ENCODE measurements around the gene FAM136A. TPM values are rescaled to one million over a fixed set of nuclear protein-coding genes. Genes with fewer than 3 reads are reported as not detected.

FAM136A gene
- polyA plus RNA-seq, 1 experiment, result 22.9 TPM

GRCh38 chr2:70328921-70329561 is 27.2 kb upstream of the FAM136A start:
- TF ChIP-seq, protein P1, sequence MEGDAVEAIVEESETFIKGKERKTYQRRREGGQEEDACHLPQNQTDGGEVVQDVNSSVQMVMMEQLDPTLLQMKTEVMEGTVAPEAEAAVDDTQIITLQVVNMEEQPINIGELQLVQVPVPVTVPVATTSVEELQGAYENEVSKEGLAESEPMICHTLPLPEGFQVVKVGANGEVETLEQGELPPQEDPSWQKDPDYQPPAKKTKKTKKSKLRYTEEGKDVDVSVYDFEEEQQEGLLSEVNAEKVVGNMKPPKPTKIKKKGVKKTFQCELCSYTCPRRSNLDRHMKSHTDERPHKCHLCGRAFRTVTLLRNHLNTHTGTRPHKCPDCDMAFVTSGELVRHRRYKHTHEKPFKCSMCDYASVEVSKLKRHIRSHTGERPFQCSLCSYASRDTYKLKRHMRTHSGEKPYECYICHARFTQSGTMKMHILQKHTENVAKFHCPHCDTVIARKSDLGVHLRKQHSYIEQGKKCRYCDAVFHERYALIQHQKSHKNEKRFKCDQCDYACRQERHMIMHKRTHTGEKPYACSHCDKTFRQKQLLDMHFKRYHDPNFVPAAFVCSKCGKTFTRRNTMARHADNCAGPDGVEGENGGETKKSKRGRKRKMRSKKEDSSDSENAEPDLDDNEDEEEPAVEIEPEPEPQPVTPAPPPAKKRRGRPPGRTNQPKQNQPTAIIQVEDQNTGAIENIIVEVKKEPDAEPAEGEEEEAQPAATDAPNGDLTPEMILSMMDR (IDR thresholded peaks at IDR 0.05; ENCODE audit: insufficient read depth, low read depth, low read length), result no peak
- no peak for DNase-seq (ENCODE audit: low read depth)
- Histone ChIP-seq H3K4me3 (ENCODE audit: low read depth, low read length) (no peak overlapping the region), H3K27me3 (ENCODE audit: control insufficient read depth, insufficient read depth, low read length) (no peaks in the 10 kb centered on the region; the same call in 1 of the 2 replicates), H3K36me3 (ENCODE audit: control insufficient read depth, insufficient read depth, low read length) (no peaks in the 10 kb centered on the region)
- CTCF ChIA-PET, result interaction anchor here (0.8 to 3.1 kb wide), 7 partner anchors 8 to 542 kb away, joined by 3 to 30 read pairs (median 4); no protein-coding TSS in a partner anchor
- POLR2A ChIA-PET, result no interaction called here

GRCh38 chr2:70325875-70326274 is 24.0 kb upstream of the FAM136A start:
- Histone ChIP-seq H3K36me3 (ENCODE audit: control insufficient read depth, insufficient read depth, low read length) (no peaks in the 10 kb centered on the region), H3K27me3 (ENCODE audit: control insufficient read depth, insufficient read depth, low read length) (peaks cover 4% of the 10 kb centered on the region; the same call in 1 of the 2 replicates), H3K4me3 (ENCODE audit: low read depth, low read length) (no peak overlapping the region)
- ChIA-PET CTCF (no interaction called here), POLR2A (no interaction called here)
- no peak for DNase-seq (ENCODE audit: low read depth)
- TF ChIP-seq, protein P1 (IDR thresholded peaks at IDR 0.05; ENCODE audit: insufficient read depth, low read depth, low read length), result no peak

DNA sequence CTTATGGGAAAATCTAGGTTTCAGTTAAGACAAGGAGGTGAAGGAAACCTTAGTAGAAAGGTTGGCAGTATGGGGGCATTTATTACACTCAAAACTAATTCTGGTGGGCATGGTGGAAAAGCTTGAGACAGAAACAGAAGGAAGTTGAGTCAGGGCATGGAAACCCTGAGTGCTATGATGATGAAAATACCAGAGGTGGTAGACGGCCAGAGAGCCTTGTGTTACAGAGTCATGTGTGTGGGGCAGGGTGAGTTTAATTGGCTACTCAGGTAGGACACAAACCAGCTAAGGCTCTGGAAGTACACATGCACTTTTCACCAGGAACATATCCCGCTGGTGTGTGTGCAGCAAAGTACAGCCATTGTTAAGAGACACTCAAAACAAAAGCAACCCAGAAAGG is 20.7 kb upstream of the FAM136A start:
- H3K4me3 ChIP-seq (ENCODE audit: low read depth, low read length), result no peak overlapping the region
- CTCF ChIA-PET, result interaction anchor here (1.3 to 5.1 kb wide), 3 partner anchors 14 to 296 kb away, joined by 4 to 24 read pairs (median 11); no protein-coding TSS in a partner anchor
- peaks cover 4% of the 10 kb centered on the region for H3K27me3 ChIP-seq (ENCODE audit: control insufficient read depth, insufficient read depth, low read length)
- TF ChIP-seq, protein P1 (IDR thresholded peaks at IDR 0.05; ENCODE audit: insufficient read depth, low read depth, low read length), result no peak
- no peaks in the 10 kb centered on the region for H3K36me3 ChIP-seq (ENCODE audit: control insufficient read depth, insufficient read depth, low read length)
- POLR2A ChIA-PET, result no interaction called here
- no peak for DNase-seq (ENCODE audit: low read depth)

DNA sequence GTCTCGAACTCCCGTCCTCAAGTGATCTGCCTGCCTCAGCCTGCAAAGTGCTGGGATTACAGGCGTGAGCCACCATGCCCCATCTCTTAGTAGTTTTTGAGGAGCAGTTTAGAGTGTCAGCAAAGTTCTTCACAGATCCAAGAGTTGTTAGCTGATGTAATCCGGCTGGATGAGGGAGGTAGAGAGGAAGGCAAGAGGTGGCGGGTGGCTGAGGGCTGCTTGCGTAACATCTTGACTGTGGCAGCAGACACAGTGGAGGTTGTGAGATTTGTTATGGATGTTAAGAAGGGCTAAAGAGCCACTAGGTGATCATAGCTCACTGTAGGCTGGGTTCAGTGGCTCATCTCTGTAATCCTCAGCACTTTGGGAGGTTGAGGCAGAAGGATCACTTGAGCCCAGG is 19.5 kb upstream of the FAM136A start:
- TF ChIP-seq, protein P1 (IDR thresholded peaks at IDR 0.05; ENCODE audit: insufficient read depth, low read depth, low read length), result no peak
- no peak overlapping the region for H3K4me3 ChIP-seq (ENCODE audit: low read depth, low read length)
- no peak for DNase-seq (ENCODE audit: low read depth)
- ChIA-PET POLR2A (no interaction called here), CTCF (interaction anchor here (1.3 to 5.1 kb wide), 2 partner anchors 13 to 20 kb away, joined by 11 to 24 read pairs; no protein-coding TSS in a partner anchor)
- H3K27me3 ChIP-seq (ENCODE audit: control insufficient read depth, insufficient read depth, low read length), result peaks cover 4% of the 10 kb centered on the region
- no peaks in the 10 kb centered on the region for H3K36me3 ChIP-seq (ENCODE audit: control insufficient read depth, insufficient read depth, low read length)

DNA sequence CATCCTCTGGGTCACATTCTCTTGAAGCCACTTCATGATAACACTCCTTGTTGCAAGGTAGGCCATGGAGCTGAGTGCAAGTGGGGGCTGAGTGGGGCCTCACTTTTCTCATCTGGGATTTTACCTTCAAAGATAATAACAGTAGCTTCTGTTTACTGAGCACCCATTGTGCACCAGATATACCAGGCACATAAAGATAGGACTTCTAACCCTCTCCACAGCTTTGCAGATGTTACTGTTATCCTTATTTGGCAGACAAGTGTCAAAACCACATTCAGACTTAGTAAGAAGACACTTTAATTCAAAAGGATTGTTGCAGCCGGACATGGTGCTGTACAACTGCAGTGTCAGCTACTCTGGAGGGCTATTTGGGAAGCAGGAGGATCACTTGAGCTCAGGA is 12.8 kb upstream of the FAM136A start:
- peaks cover 4% of the 10 kb centered on the region for H3K27me3 ChIP-seq (ENCODE audit: control insufficient read depth, insufficient read depth, low read length)
- TF ChIP-seq, protein P1 (IDR thresholded peaks at IDR 0.05; ENCODE audit: insufficient read depth, low read depth, low read length), result no peak
- DNase-seq (ENCODE audit: low read depth), result no peak
- H3K36me3 ChIP-seq (ENCODE audit: control insufficient read depth, insufficient read depth, low read length), result no peaks in the 10 kb centered on the region
- ChIA-PET POLR2A (no interaction called here), CTCF (interaction anchor here (5.0 kb wide), 1 partner anchor 10 kb away, joined by 22 read pairs; no protein-coding TSS in a partner anchor)
- H3K4me3 ChIP-seq (ENCODE audit: low read depth, low read length), result no peak overlapping the region
